IMR-90 (cell line): ENCODE data around the gene CTNNA1. TPM values are rescaled to one million over a fixed set of nuclear protein-coding genes. Genes with fewer than 3 reads are reported as not detected.

Source experiments
- ATAC-seq: fragments of 200-7000 bp; cut with Tn5 transposase; 2 replicates; pipeline ENCODE4 v1.9.1; 2020; ENCODE audit warnings: low read depth, mild to moderate bottlenecking, moderate library complexity
- BruUV-seq: library from RNA; stranded (reverse); fragments of 400-500 nt; replicated peaks from 2 replicates; lab custom pipeline; 2021; lab: Mats Ljungman, UMichigan
- CTCF ChIA-PET: fragments of 300-600 bp; formaldehyde crosslinking; extraction: SDS; loops from one replicate; lab custom pipeline; 2021; ENCODE audit warnings: antibody characterized with exemption; lab: Yijun Ruan, JAX
- POLR2A ChIA-PET: fragments of 300-600 bp; sonication (Branson Sonifier 250); formaldehyde crosslinking; loops from one replicate; lab custom pipeline; 2022; ENCODE audit warnings: antibody characterized with exemption; ENCODE audit not compliant: unreplicated experiment; lab: Charles Lee
- DNase-seq: peaks from one replicate; pipeline ENCODE4 v3.0.0; 2013
- H2AFZ ChIP-seq: replicated peaks from 2 replicates; pipeline ENCODE3; 2013; ENCODE audit warnings: low read length, mild to moderate bottlenecking; ENCODE audit not compliant: poor library complexity
- H2AK5ac ChIP-seq: 2 replicates; pipeline ENCODE4 v1.6.1; 2013; ENCODE audit warnings: low read depth, low read length, inconsistent platforms
- H2AK9ac ChIP-seq: replicated peaks from 2 replicates; pipeline ENCODE3; 2013; ENCODE audit warnings: mild to moderate bottlenecking, low read depth, low read length, moderate library complexity; ENCODE audit not compliant: poor library complexity
- H2BK120ac ChIP-seq: 2 replicates; pipeline ENCODE4 v1.6.1; 2013; ENCODE audit warnings: low read depth, low read length, inconsistent platforms
- H2BK15ac ChIP-seq: 3 replicates; pipeline ENCODE4 v1.6.1; 2013; ENCODE audit warnings: low read depth, low read length, inconsistent platforms
- H2BK20ac ChIP-seq: 2 replicates; pipeline ENCODE4 v1.6.1; 2013; ENCODE audit warnings: low read depth, mild to moderate bottlenecking, inconsistent platforms, low read length, moderate library complexity
- H2BK5ac ChIP-seq: 2 replicates; pipeline ENCODE4 v1.6.1; 2013; ENCODE audit warnings: mild to moderate bottlenecking, low read depth, low read length, inconsistent platforms; ENCODE audit not compliant: poor library complexity, severe bottlenecking
- H3K14ac ChIP-seq: replicated peaks from 2 replicates; pipeline ENCODE4 v1.6.1; 2013; ENCODE audit warnings: low read depth, low read length, inconsistent platforms
- H3K18ac ChIP-seq: 2 replicates; pipeline ENCODE4 v1.6.1; 2013; ENCODE audit warnings: low read depth, low read length, control low read depth
- H3K23ac ChIP-seq: 2 replicates; pipeline ENCODE4 v1.6.1; 2013; ENCODE audit warnings: low read depth, low read length, inconsistent platforms
- H3K27ac ChIP-seq: 2 replicates; pipeline ENCODE4 v1.5.1; 2013; ENCODE audit warnings: mild to moderate bottlenecking, control low read depth, low read length; ENCODE audit not compliant: insufficient read depth
- H3K27me3 ChIP-seq: 2 replicates; pipeline ENCODE4 v1.6.1; 2013; ENCODE audit warnings: low read length; ENCODE audit not compliant: control insufficient read depth, insufficient read depth
- H3K36me3 ChIP-seq: 2 replicates; pipeline ENCODE4 v1.6.1; 2013; ENCODE audit warnings: low read length, mixed read lengths; ENCODE audit not compliant: control insufficient read depth, insufficient read depth
- H3K4ac ChIP-seq: 2 replicates; pipeline ENCODE4 v1.6.1; 2013; ENCODE audit warnings: low read depth, low read length, inconsistent platforms
- H3K4me1 ChIP-seq: 2 replicates; pipeline ENCODE4 v1.6.1; 2013; ENCODE audit warnings: low read length, mixed read lengths; ENCODE audit not compliant: control insufficient read depth, insufficient read depth
- H3K4me2 ChIP-seq: 2 replicates; pipeline ENCODE4 v1.6.1; 2013; ENCODE audit warnings: low read depth, mild to moderate bottlenecking, control low read depth, low read length, moderate library complexity
- H3K4me3 ChIP-seq: 2 replicates; pipeline ENCODE4 v1.5.1; 2013; ENCODE audit warnings: low read depth, mild to moderate bottlenecking, control low read depth, low read length, moderate library complexity; ENCODE audit not compliant: insufficient read depth
- H3K56ac ChIP-seq: 2 replicates; pipeline ENCODE4 v1.6.1; 2013; ENCODE audit warnings: low read length, inconsistent platforms; ENCODE audit not compliant: insufficient read depth; ENCODE audit errors: extremely low read depth
- H3K79me1 ChIP-seq, 2 experiments: 2 replicates each; pipeline ENCODE4 v1.6.1; 2013; ENCODE audit warnings: low read length in 2 of 2, inconsistent platforms in 1 of 2, low read depth in 1 of 2
- H3K9ac ChIP-seq: 2 replicates; pipeline ENCODE4 v1.6.1; 2013; ENCODE audit warnings: low read depth, low read length, control low read depth
- H3K9me1 ChIP-seq: 2 replicates; pipeline ENCODE4 v1.6.1; 2013; ENCODE audit warnings: low read length, inconsistent platforms; ENCODE audit not compliant: insufficient read depth
- H3K9me3 ChIP-seq: 2 replicates; pipeline ENCODE4 v1.6.1; 2013; ENCODE audit warnings: low read length; ENCODE audit not compliant: control insufficient read depth, insufficient read depth
- H4K20me1 ChIP-seq: 2 replicates; pipeline ENCODE4 v1.6.1; 2013; ENCODE audit warnings: low read length, inconsistent platforms; ENCODE audit not compliant: insufficient read depth
- H4K5ac ChIP-seq: 2 replicates; pipeline ENCODE4 v1.6.1; 2013; ENCODE audit warnings: mild to moderate bottlenecking, low read depth, low read length, control low read depth
- H4K8ac ChIP-seq, 2 experiments: 2 replicates each; pipeline ENCODE4 v1.6.1; 2013; ENCODE audit warnings: low read depth in 2 of 2, low read length in 2 of 2, control low read depth in 1 of 2, inconsistent platforms in 1 of 2
- H4K91ac ChIP-seq: 2 replicates; pipeline ENCODE4 v1.6.1; 2013; ENCODE audit warnings: low read depth, low read length, inconsistent platforms; ENCODE audit not compliant: insufficient read depth
- WGBS, 2 experiments: methylation state at CpG; one replicate each; pipeline versions ENCODE4 v1.1.5 to v1.1.7; 2013; ENCODE audit warnings: missing lambda C conversion rate in 2 of 2; ENCODE audit not compliant: insufficient read length in 1 of 2; ENCODE audit errors: extremely low coverage in 2 of 2; 5-methylcytosine and 5-hydroxymethylcytosine counted together
- dilution Hi-C: fragments of 300-500 bp; cut with HindIII; formaldehyde crosslinking; loops from one replicate; pipeline ENCODE4 v1.14.3; 2018; ENCODE audit warnings: low sequenced_read_pairs; ENCODE audit not compliant: unreplicated experiment
- in situ Hi-C: fragments of 300-500 bp; cut with MboI; formaldehyde crosslinking; loops from 3 replicates; pipeline ENCODE4 v1.14.3; 2019; ENCODE audit warnings: low sequenced_read_pairs, inconsistent platforms, mixed read lengths
- intact Hi-C: fragments of 100-400 bp; cut with micrococcal nuclease; formaldehyde crosslinking; loops from 2 replicates; pipeline ENCODE4 v1.10.0; 2022
- polyA plus RNA-seq, 3 experiments: library from polyadenylated mRNA; depleted of rRNA; stranded (reverse); fragments of >200 nt; gene quantifications; 2 replicates each; pipeline ENCODE4 v1.2.3, GENCODE V29; 2012; ENCODE audit warnings: low replicate concordance in 1 of 3
- total RNA-seq: library from RNA; depleted of rRNA; stranded (reverse); fragments of >200 nt; gene quantifications from 2 replicates; pipeline ENCODE4 v1.2.3, GENCODE V29; 2012
- TF ChIP-seq, protein P1 (sequence below): fragments of 150-350 bp; IDR thresholded peaks from 2 replicates; pipeline ENCODE4 v1.6.1; 2017; ENCODE audit warnings: mild to moderate bottlenecking, antibody characterized with exemption, low read length, low read depth

The CTNNA1 gene
- total and polyA plus RNA-seq, 2 of the 4 experiments (the other 2 are of a cell fraction) = 220 to 471 TPM

DNA sequence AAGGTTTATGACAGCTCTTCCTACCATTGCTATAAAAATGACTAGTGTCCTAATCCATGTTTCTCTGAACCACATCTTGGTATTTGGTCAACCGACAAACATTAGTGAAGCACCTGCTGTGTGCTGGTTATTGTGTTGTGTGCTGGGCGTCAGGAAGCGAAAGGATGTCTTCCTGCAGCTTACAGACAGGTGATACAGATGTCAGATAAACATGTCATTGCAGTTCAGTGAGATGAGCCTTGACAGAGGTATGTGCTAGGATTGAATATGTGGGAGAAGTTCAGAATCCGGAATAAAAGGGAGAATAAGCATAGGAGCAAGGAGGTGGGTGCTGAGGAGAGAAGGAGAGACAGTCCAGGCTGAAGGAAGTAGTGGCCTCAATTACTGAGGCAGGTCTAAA is 20.3 kb upstream of the CTNNA1 start:
- intact Hi-C loops = no loop called here
- WGBS, 2 experiments = 85% methylated on average over 2 of the region's 4 CpGs; no CpG with 5 or more reads in 1 of the 2 experiments
- Histone ChIP-seq H2AK5ac (no peak overlapping the region), H3K79me1 (no peaks in the 10 kb centered on the region), H4K20me1 (no peaks in the 10 kb centered on the region), H3K27me3 (peaks cover 12% of the 10 kb centered on the region), H2BK5ac (no peak overlapping the region), H3K4ac (no peak overlapping the region), H3K9me1 (no peaks in the 10 kb centered on the region), H3K18ac (no peak overlapping the region), H3K56ac (no peak overlapping the region), H3K4me2 (no peak overlapping the region), H3K27ac (no peak overlapping the region), H3K14ac (no peak overlapping the region), H2BK15ac (no peak overlapping the region), H2BK120ac (no peak overlapping the region), H3K36me3 (no peaks in the 10 kb centered on the region), H4K91ac (no peak overlapping the region), H4K5ac (no peak overlapping the region), H3K4me3 (no peak overlapping the region), H3K9me3 (no peaks in the 10 kb centered on the region), H4K8ac (no peak overlapping the region), H2BK20ac (no peak overlapping the region), H3K9ac (no peak overlapping the region), H2AK9ac (no peak overlapping the region), H2AFZ (no peak overlapping the region), H3K4me1 (no peaks in the 10 kb centered on the region), H3K23ac (no peak overlapping the region)
- DNase-seq (no peak), ATAC-seq (no peak)
- BruUV-seq = no TSS peak
- dilution Hi-C loops = no loop called here
- in situ Hi-C loops = no loop called here
- CTCF ChIA-PET = no interaction called here
- POLR2A ChIA-PET = no interaction called here
- TF ChIP-seq, protein P1, sequence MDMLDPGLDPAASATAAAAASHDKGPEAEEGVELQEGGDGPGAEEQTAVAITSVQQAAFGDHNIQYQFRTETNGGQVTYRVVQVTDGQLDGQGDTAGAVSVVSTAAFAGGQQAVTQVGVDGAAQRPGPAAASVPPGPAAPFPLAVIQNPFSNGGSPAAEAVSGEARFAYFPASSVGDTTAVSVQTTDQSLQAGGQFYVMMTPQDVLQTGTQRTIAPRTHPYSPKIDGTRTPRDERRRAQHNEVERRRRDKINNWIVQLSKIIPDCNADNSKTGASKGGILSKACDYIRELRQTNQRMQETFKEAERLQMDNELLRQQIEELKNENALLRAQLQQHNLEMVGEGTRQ = no peak
